ENCODE data around the gene TIPRL.

Gene TIPRL

DNA sequence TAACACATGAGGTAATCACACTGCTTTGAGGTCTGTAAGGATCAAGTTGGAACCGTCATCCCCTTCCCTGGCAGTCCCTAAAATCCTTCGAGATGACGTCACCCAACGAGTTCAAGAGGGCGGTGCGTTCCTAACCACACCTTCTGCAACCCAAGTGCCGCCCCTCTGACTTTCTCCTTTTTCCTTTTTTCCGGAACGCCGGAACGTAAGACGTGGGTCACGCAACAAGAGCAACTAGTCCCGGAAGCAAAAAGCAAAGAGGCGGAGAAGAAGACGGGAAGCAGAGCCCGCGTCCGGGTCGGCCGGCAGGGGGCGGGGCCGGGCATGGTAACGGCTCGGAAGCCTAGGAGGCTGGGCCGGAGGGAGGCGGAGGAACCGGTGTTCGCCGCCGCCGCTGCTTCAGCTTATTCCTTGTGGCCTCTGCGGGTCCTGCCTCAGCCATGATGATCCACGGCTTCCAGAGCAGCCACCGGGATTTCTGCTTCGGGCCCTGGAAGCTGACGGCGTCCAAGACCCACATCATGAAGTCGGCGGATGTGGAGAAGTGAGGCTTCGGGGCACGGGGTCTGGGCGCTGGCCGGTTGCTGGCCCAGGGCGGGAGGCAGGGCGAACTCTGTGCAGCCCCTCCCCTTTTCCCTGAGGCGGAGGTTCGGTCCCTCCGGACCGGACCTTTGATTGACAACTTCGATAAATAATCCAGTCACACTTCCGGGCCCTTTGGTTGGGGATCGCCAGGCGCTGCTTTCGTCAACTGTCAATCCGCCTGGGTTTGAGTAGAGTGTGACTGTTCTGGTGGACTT is at the start of gene TIPRL:
TSS of gene TIPRL (plus strand) at position 325 of the 800 bp plus-strand sequence. CDS start at position 441, 116 bp downstream.
- H3K36me3 ChIP-seq = no peaks in the 10 kb centered on the region
- peak within 1 kb of the TSS; percentile 94 for H3K27ac ChIP-seq
- H3K9me3 ChIP-seq = no peaks in the 10 kb centered on the region
- peak; percentile 85 for TF ChIP-seq CTCF (IDR thresholded peaks at IDR 0.05)
- no peaks in the 10 kb centered on the region for H3K27me3 ChIP-seq
- H3K4me1 ChIP-seq (ENCODE audit: control insufficient read depth in 1 of 2, insufficient read depth in 1 of 2, low read depth in 1 of 2, low read length in 1 of 2) = peaks cover 16 to 18% of the 10 kb centered on the region in 2 experiments
- peak within 1 kb of the TSS; percentile 73 to 98 for H3K4me3 ChIP-seq (ENCODE audit: low read depth in 1 of 2, low read length in 1 of 2)

- H3K27ac ChIP-seq = no peak overlapping the region
- no peaks in the 10 kb centered on the region for H3K9me3 ChIP-seq
- TF ChIP-seq CTCF (IDR thresholded peaks at IDR 0.05) = no peak
- H3K4me1 ChIP-seq (ENCODE audit: control insufficient read depth in 1 of 2, insufficient read depth in 1 of 2, low read depth in 1 of 2, low read length in 1 of 2) = no peaks in the 10 kb centered on the region
- H3K27me3 ChIP-seq = peaks cover 39% of the 10 kb centered on the region
- no peaks in the 10 kb centered on the region for H3K36me3 ChIP-seq
- H3K4me3 ChIP-seq (ENCODE audit: low read depth in 1 of 2, low read length in 1 of 2) = no peak overlapping the region
Observed at GRCh38 chr1:168129933-168130332, 48.8 kb upstream of the TIPRL start.

DNA sequence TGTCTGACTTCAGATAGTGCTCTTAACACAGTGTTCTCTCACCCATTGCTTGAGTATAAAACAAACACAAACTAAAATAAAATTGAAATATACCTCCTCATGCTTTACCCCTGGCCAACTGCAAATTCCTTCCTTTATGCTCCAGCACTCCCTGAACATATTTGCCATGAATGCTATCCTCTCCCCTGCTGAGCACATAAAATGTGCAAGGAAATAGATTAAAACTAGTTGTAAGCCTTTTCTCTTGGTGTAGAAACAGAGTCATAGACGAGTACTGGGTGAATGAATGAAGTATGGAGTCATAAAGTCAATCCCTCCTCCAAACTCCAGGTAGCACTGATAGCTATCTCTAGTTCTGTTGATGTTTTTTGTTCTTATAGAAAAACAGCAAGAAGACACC is 44.6 kb upstream of the TIPRL start:
- no peaks in the 10 kb centered on the region for H3K36me3 ChIP-seq
- H3K27me3 ChIP-seq = peaks cover 81% of the 10 kb centered on the region
- no peaks in the 10 kb centered on the region for H3K9me3 ChIP-seq
- H3K27ac ChIP-seq = no peak overlapping the region
- H3K4me3 ChIP-seq (ENCODE audit: low read depth in 1 of 2, low read length in 1 of 2) = no peak overlapping the region
- no peak for TF ChIP-seq CTCF (IDR thresholded peaks at IDR 0.05)
- peaks cover 12 to 15% of the 10 kb centered on the region in 2 experiments for H3K4me1 ChIP-seq (ENCODE audit: control insufficient read depth in 1 of 2, insufficient read depth in 1 of 2, low read depth in 1 of 2, low read length in 1 of 2)

GRCh38 chr1:168134642-168135041 is 44.1 kb upstream of the TIPRL start:
- Histone ChIP-seq H3K27ac (no peak overlapping the region), H3K4me3 (ENCODE audit: low read depth in 1 of 2, low read length in 1 of 2) (no peak overlapping the region), H3K36me3 (no peaks in the 10 kb centered on the region), H3K9me3 (no peaks in the 10 kb centered on the region), H3K27me3 (peaks cover 86% of the 10 kb centered on the region), H3K4me1 (ENCODE audit: control insufficient read depth in 1 of 2, insufficient read depth in 1 of 2, low read depth in 1 of 2, low read length in 1 of 2) (peaks cover 12 to 15% of the 10 kb centered on the region in 2 experiments)
- TF ChIP-seq CTCF (IDR thresholded peaks at IDR 0.05) = no peak

DNA sequence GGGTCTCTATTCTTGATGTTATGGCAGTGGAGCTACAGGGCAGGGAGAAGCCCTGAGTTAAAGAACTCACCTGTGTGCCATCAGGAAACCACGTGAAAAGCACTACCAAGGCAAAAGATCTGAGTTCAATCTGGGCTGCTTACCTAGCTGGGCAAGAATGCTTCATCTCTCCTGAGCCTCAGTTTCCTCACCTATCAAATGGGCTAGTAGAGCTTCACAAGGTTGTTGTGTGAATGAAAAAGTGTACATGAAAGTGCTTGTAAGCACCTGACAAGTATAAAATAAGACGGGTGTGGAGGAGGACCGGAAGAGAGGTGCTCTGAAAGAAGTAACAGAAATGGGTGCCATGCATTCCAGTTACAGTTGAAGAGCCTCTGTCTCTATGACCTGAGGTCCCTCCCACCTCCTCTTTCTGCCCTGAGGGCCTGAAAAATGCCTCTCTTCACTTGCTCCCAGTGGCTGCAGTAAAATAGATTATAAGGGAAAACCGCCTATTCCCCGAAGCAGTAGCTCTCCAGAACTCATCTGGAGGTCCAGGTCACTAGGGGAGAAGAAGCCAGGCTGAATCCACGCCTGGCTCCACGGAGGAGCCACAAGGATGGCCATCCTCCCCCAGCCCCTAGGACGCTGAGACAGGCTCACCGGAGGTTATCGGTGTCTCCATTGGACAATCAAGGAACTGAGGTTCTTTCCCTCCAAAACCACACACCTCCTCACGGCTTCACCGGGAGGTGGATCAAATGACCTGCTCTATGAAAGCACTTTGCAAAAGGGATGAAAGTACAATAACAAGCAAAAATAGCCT is 43.4 kb upstream of the TIPRL start:
- TF ChIP-seq CTCF (IDR thresholded peaks at IDR 0.05) = no peak
- H3K9me3 ChIP-seq = no peaks in the 10 kb centered on the region
- no peak overlapping the region for H3K27ac ChIP-seq
- peaks cover 12 to 15% of the 10 kb centered on the region in 2 experiments for H3K4me1 ChIP-seq (ENCODE audit: control insufficient read depth in 1 of 2, insufficient read depth in 1 of 2, low read depth in 1 of 2, low read length in 1 of 2)
- peak overlapping the region in 1 of 2 experiments; percentile 63 for H3K4me3 ChIP-seq (ENCODE audit: low read depth in 1 of 2, low read length in 1 of 2)
- no peaks in the 10 kb centered on the region for H3K36me3 ChIP-seq
- H3K27me3 ChIP-seq = peaks cover 93% of the 10 kb centered on the region
